ENCODE data around the gene NRM. TPM values are rescaled to one million over a fixed set of nuclear protein-coding genes. Genes with fewer than 3 reads are reported as not detected.
"Not testable (repeated sequence)": the region's sequence is repeated elsewhere in the genome, so short reads cannot be mapped to it uniquely, and the experiment has no call there.

Gene NRM
- total RNA-seq, 1 experiment from 2014 or later = 13.6 TPM

GRCh38 chr6:30664994-30665767 lies 25.6 kb downstream of the NRM start (continued):
- TF ChIP-seq ZNF274 (IDR thresholded peaks at IDR 0.05; ENCODE audit: low read depth, low read length) = no peak
- no peak for TF ChIP-seq TCF7L2 (IDR thresholded peaks at IDR 0.05; ENCODE audit: borderline replicate concordance, extremely low read depth, insufficient read depth, insufficient read length)
- no peak for TF ChIP-seq ZBTB33 (IDR thresholded peaks at IDR 0.05; ENCODE audit: extremely low read depth, insufficient replicate concordance, low read length)
- no peak for TF ChIP-seq SRF (IDR thresholded peaks at IDR 0.05; ENCODE audit: low read depth)
- TF ChIP-seq CBX3 (IDR thresholded peaks at IDR 0.05; ENCODE audit: low read depth) = no peak

DNA sequence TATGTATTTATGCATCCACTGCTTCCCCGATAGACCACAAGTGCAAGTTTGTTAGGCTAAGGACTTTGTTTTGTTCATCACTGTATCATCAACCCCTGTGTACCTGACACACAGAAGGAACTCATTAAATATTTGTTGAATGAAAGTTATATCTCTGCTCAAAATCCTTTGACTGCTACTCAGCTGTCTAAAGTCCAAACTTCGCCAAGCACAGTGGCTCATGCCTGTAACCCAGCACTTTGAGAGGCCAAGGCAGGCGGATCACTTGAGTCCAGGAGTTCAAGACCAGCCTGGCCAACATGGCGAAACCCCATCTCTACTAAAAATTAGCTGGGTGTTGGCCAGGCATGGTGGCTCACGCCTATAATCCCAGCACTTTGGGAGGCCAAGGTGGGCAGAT lies 32.9 kb downstream of the NRM start:
- H3K4me2 ChIP-seq (ENCODE audit: low read length); BruUV-seq (replicated peaks); H3K9me3 ChIP-seq (ENCODE audit: control insufficient read depth in 1 of 2, insufficient read depth in 1 of 2, low read depth in 1 of 2, low read length in 2 of 2); ATAC-seq; DNase-seq (ENCODE audit: low read depth, low spot score); H3K27me3 ChIP-seq (ENCODE audit: insufficient read depth, low read length); RAD21 ChIA-PET (ENCODE audit: low non-redundant PET in 1 of 2, low total read pairs in 2 of 2, uncharacterized antibody in 2 of 2, unreplicated experiment in 2 of 2); H3K79me2 ChIP-seq (ENCODE audit: insufficient read depth, low read length); intact Hi-C loops (cut with micrococcal nuclease); H3K27ac ChIP-seq (ENCODE audit: low read depth, low read length); H4K20me1 ChIP-seq (ENCODE audit: insufficient read depth); H3K9me2 ChIP-seq (ENCODE audit: insufficient read depth); H3K4me3 ChIP-seq (replicated peaks in 1 of 2; ENCODE audit: low read depth in 1 of 2, low read length in 2 of 2); CTCF ChIA-PET; H2AFZ ChIP-seq (ENCODE audit: low read depth, low read length, poor library complexity, severe bottlenecking); POLR2A ChIA-PET; H3K4me1 ChIP-seq (ENCODE audit: control insufficient read depth in 1 of 2, insufficient read depth in 2 of 2, low read length in 2 of 2); H3K9ac ChIP-seq (ENCODE audit: low read length): not testable (repeated sequence)
- peaks cover 38 to 68% of the 10 kb centered on the region in 2 experiments; a peak in 3 of 4 replicates for H3K36me3 ChIP-seq (ENCODE audit: control insufficient read depth in 1 of 2, insufficient read depth in 2 of 2, low read length in 2 of 2)
